ENCODE measurements around the gene TTBK1. TPM values are rescaled to one million over a fixed set of nuclear protein-coding genes. Genes with fewer than 3 reads are reported as not detected.

TTBK1 gene
- total RNA-seq, 2 experiments from 2014 or later, result 0.09 to 0.11 TPM

- H3K27ac Mint-ChIP-seq, result no peak overlapping the region
These were observed 20.3 kb downstream of the TTBK1 start for GRCh38 chr6:43263314-43264178.

GRCh38 chr6:43264599-43265145 lies 21.4 kb downstream of the TTBK1 start:
- CTCF ChIA-PET, result interaction anchor here (0.7 to 4.3 kb wide), 10 partner anchors 8 to 133 kb away, joined by 3 to 20 read pairs (median 4); partner anchors contain the start of gene CRIP3
- H3K4me1 Mint-ChIP-seq (ENCODE audit: low read depth), result peaks cover 6% of the 10 kb centered on the region
- POLR2A ChIA-PET, result interaction anchor here (0.6 to 1.2 kb wide), 3 partner anchors 17 to 96 kb away, joined by 3 read pairs; no protein-coding TSS in a partner anchor
- H3K27me3 Mint-ChIP-seq, result no peaks in the 10 kb centered on the region
- TF ChIP-seq CTCF (IDR thresholded peaks at IDR 0.05), result no peak
- ATAC-seq, result no peak
- no peak overlapping the region for H3K27ac Mint-ChIP-seq
- no peaks in the 10 kb centered on the region for H3K9me3 Mint-ChIP-seq
- no peak overlapping the region for H3K4me3 Mint-ChIP-seq
- H3K36me3 Mint-ChIP-seq (ENCODE audit: low read depth), result no peaks in the 10 kb centered on the region
- DNase-seq, result no peak
- intact Hi-C loops (cut with micrococcal nuclease), result loop anchor here (5.0 kb wide), 1 partner anchor 243 kb away; no protein-coding TSS in a partner anchor

More at GRCh38 chr6:43263314-43264178, 20.3 kb downstream of the TTBK1 start:
- peak; percentile 100 for ATAC-seq
- H3K9me3 Mint-ChIP-seq, result no peaks in the 10 kb centered on the region
- no peaks in the 10 kb centered on the region for H3K4me1 Mint-ChIP-seq (ENCODE audit: low read depth)
- TF ChIP-seq CTCF (IDR thresholded peaks at IDR 0.05), result peak; percentile 81
- CTCF ChIA-PET, result interaction anchor here (0.8 to 4.3 kb wide), 12 partner anchors 9 to 243 kb away, joined by 3 to 20 read pairs (median 4); partner anchors contain the start of gene CRIP3
- H3K36me3 Mint-ChIP-seq (ENCODE audit: low read depth), result no peaks in the 10 kb centered on the region
- POLR2A ChIA-PET, result interaction anchor here (0.9 to 1.2 kb wide), 2 partner anchors 64 to 97 kb away, joined by 3 read pairs; no protein-coding TSS in a partner anchor
- intact Hi-C loops (cut with micrococcal nuclease), result loop anchor here (2.0 kb wide), 1 partner anchor 135 kb away; no protein-coding TSS in a partner anchor
- DNase-seq, result peak; percentile 87
- H3K27me3 Mint-ChIP-seq, result peaks cover 2% of the 10 kb centered on the region
- H3K4me3 Mint-ChIP-seq, result no peak overlapping the region

- intact Hi-C loops (cut with micrococcal nuclease), result loop anchor here (5.0 kb wide), 1 partner anchor 242 kb away; no protein-coding TSS in a partner anchor
- ChIA-PET POLR2A (no interaction called here), CTCF (no interaction called here)
- DNase-seq, result no peak
- no peaks in the 10 kb centered on the region for H3K9me3 Mint-ChIP-seq
- H3K36me3 Mint-ChIP-seq (ENCODE audit: low read depth), result no peaks in the 10 kb centered on the region
- H3K27ac Mint-ChIP-seq, result no peak overlapping the region
- H3K4me3 Mint-ChIP-seq, result no peak overlapping the region
- no peak for ATAC-seq
- H3K27me3 Mint-ChIP-seq, result peaks cover 5% of the 10 kb centered on the region
- H3K4me1 Mint-ChIP-seq (ENCODE audit: low read depth), result peaks cover 11% of the 10 kb centered on the region
- no peak for TF ChIP-seq CTCF (IDR thresholded peaks at IDR 0.05)
These were observed 22.3 kb downstream of the TTBK1 start for GRCh38 chr6:43265564-43265963.

- no peaks in the 10 kb centered on the region for H3K9me3 Mint-ChIP-seq
- peaks cover 11% of the 10 kb centered on the region for H3K4me1 Mint-ChIP-seq (ENCODE audit: low read depth)
- ATAC-seq, result no peak
- ChIA-PET CTCF (interaction anchor here (1.3 to 1.8 kb wide), 4 partner anchors 39 to 238 kb away, joined by 3 to 5 read pairs (median 4); partner anchors contain the start of genes DNPH1 and TJAP1), POLR2A (interaction anchor here (0.8 to 1.1 kb wide), 3 partner anchors 38 to 127 kb away, joined by 3 read pairs; partner anchors contain the start of gene DNPH1)
- TF ChIP-seq CTCF (IDR thresholded peaks at IDR 0.05), result no peak
- peaks cover 8% of the 10 kb centered on the region for H3K27me3 Mint-ChIP-seq
- intact Hi-C loops (cut with micrococcal nuclease), result loop anchor here (5.0 kb wide), 1 partner anchor 240 kb away; no protein-coding TSS in a partner anchor
- no peak overlapping the region for H3K27ac Mint-ChIP-seq
- no peak overlapping the region for H3K4me3 Mint-ChIP-seq
- DNase-seq, result no peak
- H3K36me3 Mint-ChIP-seq (ENCODE audit: low read depth), result no peaks in the 10 kb centered on the region
These were observed 24.5 kb downstream of the TTBK1 start for GRCh38 chr6:43267619-43268354.

All from activated CD8-positive, alpha-beta T cell treated with anti-CD3 and anti-CD28 coated beads for 36 hours (primary cell).